Measurements from ENCODE around the gene TFPT. TPM values are rescaled to one million over a fixed set of nuclear protein-coding genes. Genes with fewer than 3 reads are reported as not detected.

The TFPT gene
- total and polyA plus RNA-seq, 2 of the 13 experiments (the other 11 are each of a cell fraction or from before 2014, with no cell fraction given): 8.4 to 10.7 TPM

DNA sequence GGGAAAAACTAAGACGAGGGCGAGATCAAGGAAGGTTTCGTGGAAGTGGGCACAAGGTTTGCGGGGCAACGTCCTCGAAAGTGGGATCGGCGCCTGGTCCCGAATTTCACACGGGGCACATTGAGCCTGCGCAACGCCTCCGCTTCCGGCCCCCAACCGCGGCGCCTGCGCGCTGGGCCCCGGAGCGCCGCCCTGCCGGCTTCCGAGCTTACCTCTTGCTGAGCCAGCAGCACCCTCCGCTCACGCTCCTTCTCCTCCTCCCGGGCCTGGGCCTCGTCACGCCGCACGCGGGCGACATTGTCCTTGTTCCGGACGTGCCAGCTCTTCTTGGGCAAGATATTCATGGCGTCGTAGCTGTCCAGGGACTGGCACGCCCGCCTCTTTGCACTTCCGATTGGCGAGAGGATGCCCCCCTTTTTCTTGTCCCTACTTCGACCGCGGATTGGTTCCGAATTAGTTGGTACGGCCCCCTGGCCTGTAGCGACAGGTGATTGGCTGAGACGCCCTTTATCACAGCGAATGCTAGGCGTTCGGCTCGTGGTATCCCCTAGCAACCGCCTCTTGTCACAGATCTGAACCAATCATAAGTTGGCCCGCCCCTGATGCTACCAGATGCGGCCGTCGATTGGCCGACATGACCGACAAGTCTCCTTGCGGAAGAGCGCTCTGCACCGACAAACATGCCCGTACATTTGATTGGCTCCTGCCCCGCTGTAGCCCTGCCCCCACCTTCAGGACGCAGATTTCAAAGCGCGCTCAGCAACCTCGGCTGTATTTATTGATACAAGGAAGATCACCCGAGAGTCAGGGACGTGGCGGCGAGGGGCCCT lies 44.1 kb upstream of the TFPT start, which contains the start of gene LENG1 (continued):
- peak; percentile 81; the same call in 1 of the 2 replicates for TF ChIP-seq SALL2 (CRISPR knock-in tag; IDR thresholded peaks at IDR 0.05)
- 0 out of 2 replicates have a peak, but pooled peaks have one; percentile 28 for TF ChIP-seq MAF1 (CRISPR knock-in tag; IDR thresholded peaks at IDR 0.05; ENCODE audit: borderline replicate concordance)
- peak; percentile 67 for TF ChIP-seq TAF1 (CRISPR knock-in tag; IDR thresholded peaks at IDR 0.05)
- TF ChIP-seq DNMT1 (CRISPR knock-in tag; IDR thresholded peaks at IDR 0.05): no peak
- TF ChIP-seq SRY (CRISPR knock-in tag; IDR thresholded peaks at IDR 0.05): no peak; the same call in none of the 2 replicates
- peak; percentile 11 for TF ChIP-seq ELF3 (CRISPR knock-in tag; IDR thresholded peaks at IDR 0.05)
- no peak for TF ChIP-seq ZSCAN25 (CRISPR knock-in tag; IDR thresholded peaks at IDR 0.05)
- TF ChIP-seq TCF12 (IDR thresholded peaks at IDR 0.05): no peak
- 0 out of 2 replicates have a peak, but pooled peaks have one; percentile 62 for TF ChIP-seq TCF12 (CRISPR knock-in tag; IDR thresholded peaks at IDR 0.05)
- TF ChIP-seq PITX1 (CRISPR knock-in tag; IDR thresholded peaks at IDR 0.05): peak; percentile 35; the same call in 1 of the 2 replicates
- TF ChIP-seq ZNF264 (CRISPR knock-in tag; IDR thresholded peaks at IDR 0.05): 0 out of 2 replicates have a peak, but pooled peaks have one; percentile 22
- no peak for TF ChIP-seq ZNF30 (CRISPR knock-in tag; IDR thresholded peaks at IDR 0.05)
- peak; percentile 89 for TF ChIP-seq RBFOX2 (IDR thresholded peaks at IDR 0.05; ENCODE audit: low read depth, low read length)
- TF ChIP-seq ZNF678 (CRISPR knock-in tag; IDR thresholded peaks at IDR 0.05): no peak
- TF ChIP-seq JARID2 (CRISPR knock-in tag; IDR thresholded peaks at IDR 0.05; ENCODE audit: insufficient replicate concordance): peak; percentile 26
- no peak for TF ChIP-seq ZNF614 (CRISPR knock-in tag; IDR thresholded peaks at IDR 0.05; ENCODE audit: borderline replicate concordance)
- 0 out of 2 replicates have a peak, but pooled peaks have one; percentile 12 for TF ChIP-seq ZNF746 (CRISPR knock-in tag; IDR thresholded peaks at IDR 0.05)
- TF ChIP-seq, protein P1, sequence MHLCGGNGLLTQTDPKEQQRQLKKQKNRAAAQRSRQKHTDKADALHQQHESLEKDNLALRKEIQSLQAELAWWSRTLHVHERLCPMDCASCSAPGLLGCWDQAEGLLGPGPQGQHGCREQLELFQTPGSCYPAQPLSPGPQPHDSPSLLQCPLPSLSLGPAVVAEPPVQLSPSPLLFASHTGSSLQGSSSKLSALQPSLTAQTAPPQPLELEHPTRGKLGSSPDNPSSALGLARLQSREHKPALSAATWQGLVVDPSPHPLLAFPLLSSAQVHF (CRISPR knock-in tag; IDR thresholded peaks at IDR 0.05): 0 out of 2 replicates have a peak, but pooled peaks have one; percentile 37
- TF ChIP-seq LCORL (IDR thresholded peaks at IDR 0.05): no peak
- TF ChIP-seq LCORL (CRISPR knock-in tag; IDR thresholded peaks at IDR 0.05): peak; percentile 51
- peak; percentile 90 for TF ChIP-seq ATF1 (CRISPR knock-in tag; IDR thresholded peaks at IDR 0.05)
- TF ChIP-seq HCFC1 (IDR thresholded peaks at IDR 0.05; ENCODE audit: low read depth, low read length): peak; percentile 45; the same call in 1 of the 2 replicates
- TF ChIP-seq, protein P2, sequence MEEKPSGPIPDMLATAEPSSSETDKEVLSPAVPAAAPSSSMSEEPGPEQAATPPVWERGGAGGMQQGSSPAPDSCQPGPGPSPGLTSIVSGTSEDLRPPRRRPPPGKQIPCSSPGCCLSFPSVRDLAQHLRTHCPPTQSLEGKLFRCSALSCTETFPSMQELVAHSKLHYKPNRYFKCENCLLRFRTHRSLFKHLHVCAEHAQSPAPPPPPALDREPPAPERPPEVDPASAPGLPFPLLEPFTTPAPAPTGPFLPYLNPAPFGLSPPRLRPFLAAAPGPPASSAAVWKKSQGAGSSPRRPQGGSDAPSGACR (CRISPR knock-in tag; IDR thresholded peaks at IDR 0.05): peak; percentile 45; the same call in 1 of the 2 replicates
- TF ChIP-seq AKAP8 (CRISPR knock-in tag; IDR thresholded peaks at IDR 0.05): no peak
- TF ChIP-seq NFE2L2 (IDR thresholded peaks at IDR 0.05; ENCODE audit: low read length): no peak
- TF ChIP-seq ZFP90 (CRISPR knock-in tag; IDR thresholded peaks at IDR 0.05; ENCODE audit: borderline replicate concordance): no peak
- TF ChIP-seq XRCC5 (optimal IDR thresholded peaks at IDR 0.05; ENCODE audit: low read length): peak; percentile 17
- no peak for TF ChIP-seq RARG (CRISPR knock-in tag; IDR thresholded peaks at IDR 0.05; ENCODE audit: low read depth)
- no peak for TF ChIP-seq FOXJ3 (CRISPR knock-in tag; IDR thresholded peaks at IDR 0.05; ENCODE audit: borderline replicate concordance)
- TF ChIP-seq ETV6 (CRISPR knock-in tag; conservative IDR thresholded peaks at IDR 0.05): no peak
- TF ChIP-seq, protein P3, sequence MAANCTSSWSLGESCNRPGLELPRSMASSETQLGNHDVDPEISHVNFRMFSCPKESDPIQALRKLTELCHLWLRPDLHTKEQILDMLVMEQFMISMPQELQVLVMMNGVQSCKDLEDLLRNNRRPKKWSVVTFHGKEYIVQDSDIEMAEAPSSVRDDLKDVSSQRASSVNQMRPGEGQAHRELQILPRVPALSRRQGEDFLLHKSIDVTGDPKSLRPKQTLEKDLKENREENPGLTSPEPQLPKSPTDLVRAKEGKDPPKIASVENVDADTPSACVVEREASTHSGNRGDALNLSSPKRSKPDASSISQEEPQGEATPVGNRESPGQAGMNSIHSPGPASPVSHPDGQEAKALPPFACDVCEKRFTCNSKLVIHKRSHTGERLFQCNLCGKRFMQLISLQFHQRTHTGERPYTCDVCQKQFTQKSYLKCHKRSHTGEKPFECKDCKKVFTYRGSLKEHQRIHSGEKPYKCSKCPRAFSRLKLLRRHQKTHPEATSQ (CRISPR knock-in tag; IDR thresholded peaks at IDR 0.05; ENCODE audit: borderline replicate concordance): 0 out of 2 replicates have a peak, but pooled peaks have one; percentile 26
